MM.1S (cell line): Measurements from ENCODE around the gene PNMA8C.

Source experiments
- DNase-seq: peaks from one replicate; pipeline ENCODE4 v3.0.0-alpha.2; 2015
- H2AFZ ChIP-seq: fragments of 300-600 bp; sonication (generic); 2 replicates; pipeline ENCODE4 v1.6.0; 2016; ENCODE audit warnings: antibody characterized with exemption, low read length
- H3F3A ChIP-seq: fragments of 300-600 bp; sonication (generic); 2 replicates; pipeline ENCODE4 v1.6.1; 2016; ENCODE audit warnings: mild to moderate bottlenecking, antibody characterized with exemption, low read length, moderate library complexity, mixed read lengths; ENCODE audit not compliant: insufficient read depth
- H3K27ac ChIP-seq: fragments of 300-600 bp; sonication (generic); 2 replicates; pipeline ENCODE4 v1.5.1; 2016; ENCODE audit warnings: mild to moderate bottlenecking, low read length
- H3K27me3 ChIP-seq: fragments of 300-600 bp; sonication (generic); replicated peaks from 2 replicates; pipeline ENCODE4 v1.6.0; 2016; ENCODE audit warnings: low read length; ENCODE audit not compliant: insufficient read depth
- H3K36me3 ChIP-seq: fragments of 300-600 bp; sonication (generic); replicated peaks from 2 replicates; pipeline ENCODE4 v1.6.1; 2016; ENCODE audit warnings: mild to moderate bottlenecking, low read length, mixed read lengths; ENCODE audit not compliant: insufficient read depth
- H3K4me1 ChIP-seq: fragments of 300-600 bp; sonication (generic); 2 replicates; pipeline ENCODE4 v1.6.1; 2016; ENCODE audit warnings: low read length, mixed read lengths
- H3K4me2 ChIP-seq: fragments of 300-600 bp; sonication (generic); 2 replicates; pipeline ENCODE4 v1.6.0; 2016; ENCODE audit warnings: low read depth, low read length
- H3K4me3 ChIP-seq: fragments of 300-600 bp; sonication (generic); 2 replicates; pipeline ENCODE4 v1.5.1; 2016; ENCODE audit warnings: low read length, mixed read lengths
- H3K79me2 ChIP-seq: fragments of 300-600 bp; sonication (generic); 2 replicates; pipeline ENCODE4 v1.6.1; 2016; ENCODE audit warnings: mixed run types, low read length, mixed read lengths
- H3K9ac ChIP-seq: fragments of 300-600 bp; sonication (generic); 2 replicates; pipeline ENCODE4 v1.6.1; 2016; ENCODE audit warnings: low read length, mixed read lengths
- H3K9me2 ChIP-seq: fragments of 300-600 bp; sonication (generic); replicated peaks from 2 replicates; pipeline ENCODE4 v1.6.1; 2016; ENCODE audit warnings: mild to moderate bottlenecking, low read length, mixed read lengths; ENCODE audit not compliant: insufficient read depth
- H3K9me3 ChIP-seq: fragments of 300-600 bp; sonication (generic); replicated peaks from 2 replicates; pipeline ENCODE4 v1.6.1; 2016; ENCODE audit warnings: mild to moderate bottlenecking, low read length, mixed read lengths; ENCODE audit not compliant: insufficient read depth
- H4K20me1 ChIP-seq: fragments of 300-600 bp; sonication (generic); 2 replicates; pipeline ENCODE4 v1.6.1; 2016; ENCODE audit warnings: mild to moderate bottlenecking, low read length, moderate library complexity, mixed read lengths; ENCODE audit not compliant: insufficient read depth
- CTCF ChIP-seq: fragments of 300-600 bp; sonication (generic); IDR thresholded peaks from 2 replicates; pipeline ENCODE4 v1.5.1; 2016; ENCODE audit warnings: antibody characterized with exemption, low read length, mixed read lengths
- EZH2 ChIP-seq: fragments of 300-600 bp; sonication (generic); optimal IDR thresholded peaks from 2 replicates; pipeline ENCODE3; 2017; ENCODE audit warnings: low read depth, mild to moderate bottlenecking, antibody characterized with exemption, low read length, mixed read lengths
- EZH2phosphoT487 ChIP-seq: fragments of 300-600 bp; sonication (generic); IDR thresholded peaks from 2 replicates; pipeline ENCODE4 v1.6.1; 2018; ENCODE audit warnings: antibody characterized with exemption, low read length

PNMA8C gene

GRCh38 chr19:46386151-46386550 is 42.6 kb downstream of the PNMA8C start:
- H2AFZ ChIP-seq = no peak overlapping the region
- H4K20me1 ChIP-seq = no peaks in the 10 kb centered on the region
- H3K4me1 ChIP-seq = no peaks in the 10 kb centered on the region
- no peak overlapping the region for H3K27ac ChIP-seq
- H3K27me3 ChIP-seq = no peaks in the 10 kb centered on the region
- H3K4me3 ChIP-seq = no peak overlapping the region
- no peak overlapping the region for H3K9ac ChIP-seq
- H3K9me3 ChIP-seq = no peaks in the 10 kb centered on the region
- DNase-seq = no peak
- H3K9me2 ChIP-seq = no peaks in the 10 kb centered on the region
- no peak overlapping the region for H3K4me2 ChIP-seq
- H3K36me3 ChIP-seq = no peaks in the 10 kb centered on the region; the same call in 1 of the 2 replicates
- no peaks in the 10 kb centered on the region for H3F3A ChIP-seq
- no peaks in the 10 kb centered on the region for H3K79me2 ChIP-seq
- TF ChIP-seq CTCF (no peak), EZH2phosphoT487 (no peak), EZH2 (no peak)

- Histone ChIP-seq H4K20me1 (no peaks in the 10 kb centered on the region), H3F3A (no peaks in the 10 kb centered on the region), H3K9ac (no peak overlapping the region), H3K36me3 (no peaks in the 10 kb centered on the region; the same call in 1 of the 2 replicates), H3K4me3 (no peak overlapping the region), H3K27ac (no peak overlapping the region), H3K4me1 (no peaks in the 10 kb centered on the region), H3K9me3 (no peaks in the 10 kb centered on the region), H3K9me2 (no peaks in the 10 kb centered on the region), H3K4me2 (no peak overlapping the region), H3K27me3 (no peaks in the 10 kb centered on the region), H2AFZ (no peak overlapping the region), H3K79me2 (no peaks in the 10 kb centered on the region)
- DNase-seq = no peak
- TF ChIP-seq EZH2 (no peak), CTCF (no peak), EZH2phosphoT487 (no peak)
Measured at GRCh38 chr19:46385636-46386035, 43.1 kb downstream of the PNMA8C start.

GRCh38 chr19:46384396-46384795 is 44.3 kb downstream of the PNMA8C start:
- Histone ChIP-seq H3K79me2 (no peaks in the 10 kb centered on the region), H3K9ac (no peak overlapping the region), H3F3A (no peaks in the 10 kb centered on the region), H4K20me1 (no peaks in the 10 kb centered on the region), H2AFZ (no peak overlapping the region), H3K36me3 (no peaks in the 10 kb centered on the region; the same call in 1 of the 2 replicates), H3K9me3 (no peaks in the 10 kb centered on the region), H3K4me1 (no peaks in the 10 kb centered on the region), H3K27ac (no peak overlapping the region), H3K4me2 (no peak overlapping the region), H3K27me3 (no peaks in the 10 kb centered on the region), H3K9me2 (no peaks in the 10 kb centered on the region), H3K4me3 (no peak overlapping the region)
- no peak for TF ChIP-seq EZH2phosphoT487
- no peak for TF ChIP-seq EZH2
- no peak for TF ChIP-seq CTCF
- DNase-seq = no peak
